GM12872 (cell line): ENCODE measurements around the gene SPEM2.

Source experiments
- CTCF ChIP-seq: IDR thresholded peaks from 3 replicates; pipeline ENCODE4 v1.5.1; 2011; ENCODE audit warnings: low read depth, mild to moderate bottlenecking, low read length, moderate library complexity; ENCODE audit not compliant: insufficient read depth

The SPEM2 gene

GRCh38 chr17:7410634-7411426, 14.6 kb upstream of the SPEM2 start:
- TF ChIP-seq CTCF = no peak

GRCh38 chr17:7411427-7411750, 14.0 kb upstream of the SPEM2 start:
- no peak for TF ChIP-seq CTCF

GRCh38 chr17:7413346-7413985, 11.9 kb upstream of the SPEM2 start:
- no peak for TF ChIP-seq CTCF

- TF ChIP-seq CTCF = no peak
Observed at GRCh38 chr17:7414837-7415236, 10.6 kb upstream of the SPEM2 start.

- TF ChIP-seq CTCF = no peak
Observed at GRCh38 chr17:7415784-7416183, 9.6 kb upstream of the SPEM2 start.

GRCh38 chr17:7416323-7416722, 9.1 kb upstream of the SPEM2 start:
- no peak for TF ChIP-seq CTCF

- no peak for TF ChIP-seq CTCF
Observed at GRCh38 chr17:7417056-7417655, 8.3 kb upstream of the SPEM2 start.
